ENCODE results near the gene HDGFL2.

The HDGFL2 gene

DNA sequence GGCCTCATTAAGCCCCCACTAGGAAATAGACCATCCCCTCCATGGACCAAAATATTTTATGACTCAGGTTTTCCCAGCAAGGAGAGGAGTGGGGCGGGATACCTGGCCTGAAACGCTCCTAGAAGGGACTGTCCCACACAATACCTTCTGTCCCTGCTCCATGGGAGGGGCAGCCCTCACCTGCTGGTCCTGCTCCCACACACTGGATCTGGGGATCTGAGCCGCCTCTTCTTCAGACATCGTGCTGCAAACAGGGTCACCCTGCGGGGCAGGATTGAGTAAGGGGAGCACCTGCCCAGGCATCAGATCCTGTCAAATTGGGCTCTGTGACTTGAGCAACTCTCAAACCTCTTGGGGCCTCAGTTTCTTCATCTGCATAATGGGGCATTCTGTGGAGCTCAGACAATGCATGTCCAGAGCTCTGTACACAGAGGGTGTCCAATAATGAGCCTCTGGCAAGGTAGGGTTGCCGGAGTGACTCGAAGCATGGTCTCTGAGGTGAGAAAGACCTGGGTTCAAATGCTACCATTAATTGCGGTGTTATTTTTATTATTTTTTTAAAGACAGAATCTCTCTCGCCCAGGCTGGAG is 61.8 kb downstream of the HDGFL2 start:
- H3K79me2 ChIP-seq (ENCODE audit: low read length), result no peaks in the 10 kb centered on the region
- no peak overlapping the region for H3K4me3 ChIP-seq (ENCODE audit: low read length)
- H4K20me1 ChIP-seq (ENCODE audit: insufficient read depth, low read length), result no peaks in the 10 kb centered on the region
- H3K36me3 ChIP-seq (replicated peaks; ENCODE audit: insufficient read depth, low read length), result no peaks in the 10 kb centered on the region
- no peak overlapping the region for H2AFZ ChIP-seq (ENCODE audit: low read length)
- H3K27ac ChIP-seq (ENCODE audit: low read length), result no peak overlapping the region
- DNase-seq, result no peak
- H3K27me3 ChIP-seq (replicated peaks; ENCODE audit: insufficient read depth, low read length), result peaks cover 95% of the 10 kb centered on the region
- H3K4me1 ChIP-seq (ENCODE audit: low read length), result no peaks in the 10 kb centered on the region
- no peaks in the 10 kb centered on the region for H3K9me2 ChIP-seq (replicated peaks; ENCODE audit: insufficient read depth, low read length)
- H3K9ac ChIP-seq (ENCODE audit: low read length), result no peak overlapping the region
- no peaks in the 10 kb centered on the region for H3K9me3 ChIP-seq (replicated peaks; ENCODE audit: insufficient read depth, low read length)
- no peaks in the 10 kb centered on the region for H3F3A ChIP-seq (ENCODE audit: insufficient read depth, low read length)
- no peak overlapping the region for H3K4me2 ChIP-seq (ENCODE audit: low read depth, low read length)
- TF ChIP-seq EZH2 (optimal IDR thresholded peaks at IDR 0.05; ENCODE audit: low read depth, low read length) (no peak), EZH2phosphoT487 (IDR thresholded peaks at IDR 0.05; ENCODE audit: low read length) (no peak), CTCF (IDR thresholded peaks at IDR 0.05; ENCODE audit: low read length) (no peak)

DNA sequence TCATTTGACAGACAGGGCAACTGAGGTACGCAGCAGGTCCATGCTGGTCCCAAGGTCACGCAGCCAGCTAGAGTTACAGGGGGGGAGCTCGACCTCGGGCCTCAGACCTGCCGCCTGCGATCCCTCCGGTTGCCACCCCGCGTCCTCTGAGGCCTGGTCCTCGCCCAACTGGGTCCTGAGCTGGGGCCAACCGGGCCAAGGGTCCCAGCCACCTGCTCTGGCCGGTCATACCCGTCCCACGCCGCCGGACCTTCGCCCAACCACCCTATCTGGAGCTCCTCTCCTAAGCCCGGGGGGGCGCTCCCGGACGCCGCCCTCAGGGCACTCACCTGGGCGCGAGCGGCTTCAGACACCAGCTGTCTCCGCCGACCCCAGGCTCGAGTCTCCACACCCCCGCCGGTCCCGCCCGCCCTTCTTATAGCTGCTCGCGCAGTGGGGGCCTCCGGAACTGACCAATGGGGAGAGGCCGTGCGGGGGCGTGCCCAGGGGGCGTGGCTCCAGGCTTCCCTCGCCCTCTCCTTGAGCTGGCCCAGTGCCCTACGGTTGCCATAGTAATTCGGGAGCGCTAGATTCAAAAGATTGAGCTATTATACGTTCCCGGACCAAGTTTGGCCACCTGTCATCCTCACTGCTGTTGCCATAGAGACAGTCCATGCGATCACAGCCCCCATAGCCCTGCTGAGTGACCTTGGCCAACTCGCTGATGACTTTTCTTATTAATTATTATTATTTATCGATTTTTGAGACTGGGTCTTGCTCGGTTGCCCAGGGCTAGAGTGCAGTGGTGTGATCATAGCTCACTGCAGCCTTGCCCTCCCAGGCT is 63.0 kb downstream of the HDGFL2 start, which contains the start of gene PLIN5:
Gene PLIN5 (minus strand): TSS at position 389 of the 823 bp plus-strand sequence. CDS start 1,150 bp downstream, outside the sequence.
- Histone ChIP-seq H3K27ac (ENCODE audit: low read length) (no peak within 1 kb of the TSS), H3K4me2 (ENCODE audit: low read depth, low read length) (peak within 1 kb of the TSS; percentile 35; the same call in 1 of the 2 replicates), H3K79me2 (ENCODE audit: low read length) (no peaks in the 10 kb centered on the region), H3K9me2 (replicated peaks; ENCODE audit: insufficient read depth, low read length) (no peaks in the 10 kb centered on the region), H3F3A (ENCODE audit: insufficient read depth, low read length) (no peaks in the 10 kb centered on the region), H3K4me1 (ENCODE audit: low read length) (peaks cover 2% of the 10 kb centered on the region; the same call in 1 of the 2 replicates), H3K9ac (ENCODE audit: low read length) (no peak within 1 kb of the TSS), H4K20me1 (ENCODE audit: insufficient read depth, low read length) (no peaks in the 10 kb centered on the region), H2AFZ (ENCODE audit: low read length) (no peak within 1 kb of the TSS), H3K36me3 (replicated peaks; ENCODE audit: insufficient read depth, low read length) (no peaks in the 10 kb centered on the region), H3K9me3 (replicated peaks; ENCODE audit: insufficient read depth, low read length) (no peaks in the 10 kb centered on the region), H3K27me3 (replicated peaks; ENCODE audit: insufficient read depth, low read length) (peaks cover 98% of the 10 kb centered on the region), H3K4me3 (ENCODE audit: low read length) (peak within 1 kb of the TSS; percentile 6; the same call in 1 of the 2 replicates)
- TF ChIP-seq EZH2 (optimal IDR thresholded peaks at IDR 0.05; ENCODE audit: low read depth, low read length) (no peak), EZH2phosphoT487 (IDR thresholded peaks at IDR 0.05; ENCODE audit: low read length) (no peak), CTCF (IDR thresholded peaks at IDR 0.05; ENCODE audit: low read length) (no peak; the same call in 1 of the 2 replicates)
- peak; percentile 35 for DNase-seq

DNA sequence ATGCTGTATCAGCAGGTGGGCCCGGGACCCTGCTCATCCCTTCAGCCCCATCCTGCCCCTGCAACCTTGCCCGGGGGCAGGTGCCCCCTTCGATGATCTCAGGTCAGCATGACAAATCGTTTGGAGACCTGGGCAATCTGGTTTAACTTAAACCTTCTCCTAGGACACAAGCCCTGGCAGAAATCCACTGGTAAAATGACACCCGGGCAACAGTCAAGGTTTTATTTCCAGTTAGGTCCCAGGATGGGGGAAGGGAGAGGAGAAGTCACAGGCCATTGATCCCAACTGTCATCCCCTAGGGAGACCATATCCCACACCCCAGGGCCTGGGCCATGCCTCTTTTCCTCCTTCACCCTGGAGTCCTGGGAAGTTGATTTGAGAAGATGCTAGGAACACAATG is 64.7 kb downstream of the HDGFL2 start:
- no peak for DNase-seq
- Histone ChIP-seq H3K27ac (ENCODE audit: low read length) (no peak overlapping the region), H3F3A (ENCODE audit: insufficient read depth, low read length) (no peaks in the 10 kb centered on the region), H3K9ac (ENCODE audit: low read length) (no peak overlapping the region), H3K9me3 (replicated peaks; ENCODE audit: insufficient read depth, low read length) (no peaks in the 10 kb centered on the region), H3K4me2 (ENCODE audit: low read depth, low read length) (no peak overlapping the region), H4K20me1 (ENCODE audit: insufficient read depth, low read length) (no peaks in the 10 kb centered on the region), H2AFZ (ENCODE audit: low read length) (no peak overlapping the region), H3K27me3 (replicated peaks; ENCODE audit: insufficient read depth, low read length) (peaks cover 93% of the 10 kb centered on the region), H3K9me2 (replicated peaks; ENCODE audit: insufficient read depth, low read length) (no peaks in the 10 kb centered on the region), H3K4me1 (ENCODE audit: low read length) (peaks cover 5% of the 10 kb centered on the region; the same call in 1 of the 2 replicates), H3K79me2 (ENCODE audit: low read length) (no peaks in the 10 kb centered on the region), H3K36me3 (replicated peaks; ENCODE audit: insufficient read depth, low read length) (no peaks in the 10 kb centered on the region), H3K4me3 (ENCODE audit: low read length) (no peak overlapping the region)
- TF ChIP-seq EZH2 (optimal IDR thresholded peaks at IDR 0.05; ENCODE audit: low read depth, low read length), result no peak
- TF ChIP-seq EZH2phosphoT487 (IDR thresholded peaks at IDR 0.05; ENCODE audit: low read length), result no peak
- no peak for TF ChIP-seq CTCF (IDR thresholded peaks at IDR 0.05; ENCODE audit: low read length)
